Psoas muscle (tissue), 8 donors: ENCODE measurements around the gene HYAL1. TPM values are rescaled to one million over a fixed set of nuclear protein-coding genes. Genes with fewer than 3 reads are reported as not detected.
"Not testable (repeated sequence)": the region's sequence is repeated elsewhere in the genome, so short reads cannot be mapped to it uniquely, and the experiment has no call there.

Experiments
- ATAC-seq, 4 donors: fragments of 200-7000 bp; cut with Tn5 transposase; one replicate each; pipeline ENCODE4 v1.9.1; 2020; ENCODE audit warnings: moderate library complexity in 3 of 4, mild to moderate bottlenecking in 2 of 4
- DNase-seq, 2 donors: peaks; one replicate each; pipeline ENCODE4 v3.0.0-alpha.2; 2020
- H3K27ac ChIP-seq: fragments of 200-600 bp; one replicate; pipeline ENCODE4 v1.8.0; 2022
- H3K27me3 ChIP-seq, 3 donors: fragments of 200-600 bp in 1 of 3; one replicate each; pipeline versions ENCODE4 v1.6.1 to v1.8.0; 2013 to 2022; ENCODE audit warnings: low read length in 2 of 3, mild to moderate bottlenecking in 2 of 3, moderate library complexity in 1 of 3; ENCODE audit not compliant: insufficient read depth in 3 of 3
- H3K36me3 ChIP-seq, 2 donors: fragments of 200-600 bp in 1 of 2; one replicate each; pipeline versions ENCODE4 v1.6.1 to v1.8.0; 2013 to 2022; ENCODE audit warnings: low read depth in 1 of 2, mild to moderate bottlenecking in 1 of 2, moderate library complexity in 1 of 2; ENCODE audit not compliant: insufficient read depth in 1 of 2
- H3K4me1 ChIP-seq: fragments of 200-600 bp; one replicate; pipeline ENCODE4 v1.8.0; 2022
- H3K4me3 ChIP-seq: fragments of 200-600 bp; one replicate; pipeline ENCODE4 v1.8.0; 2022; ENCODE audit warnings: mild to moderate bottlenecking
- H3K9me3 ChIP-seq: fragments of 200-600 bp; one replicate; pipeline ENCODE4 v1.8.0; 2022
- whole genome bisulfite sequencing, 3 donors: extraction: QIAGEN DNeasy Blood & Tissue Kit; methylation state at CpG; one replicate each; pipeline versions ENCODE4 v1.1.6 to v1.1.7; 2013; 5-methylcytosine and 5-hydroxymethylcytosine counted together
- intact Hi-C, 2 donors: fragments of 100-400 bp; cut with DNase I; formaldehyde crosslinking; loops; one replicate each; pipeline versions ENCODE4 v1.11.0 to v1.14.2; 2022
- polyA plus RNA-seq, 3 donors: library from polyadenylated mRNA; stranded (reverse); fragments of 200-250 nt; gene quantifications; one replicate each; pipeline ENCODE4 v1.2.3, GENCODE V29; 2013
- total RNA-seq, 4 donors: library from RNA; stranded (reverse); fragmentation: NEBNext Ultra II Directional in 2 of 4; extraction: Animal tissue kit (Norgen Biotek cat#: 25700) in 2 of 4; gene quantifications; one replicate each; pipeline versions ENCODE4 v1.2.1 to v1.2.4, GENCODE V29; 2021 to 2023
- TF ChIP-seq, protein P1 (sequence below): fragments of 200-600 bp; IDR thresholded peaks from one replicate; pipeline ENCODE4 v1.8.0; 2022; ENCODE audit warnings: antibody characterized with exemption
- donor health status: healthy with polysubstance abuse.
- donor health status: DM: no; HTN: no; CAD: no; lungs with moderate emphysema.
- donor health status: Bipolar disorder and iron deficiency.
- donor health status: healthy.
- donor health status: DM: yes; HTN: yes; CAD: no.
- donor health status: DM: no; HTN: no; CAD: no.
- donor health status: DM: no; HTN: no; CAD: no.
- donor health status: DM: yes; HTN: yes; CAD: no.

HYAL1 gene
- total and polyA plus RNA-seq, 7 donors = 8.5 to 20.8 (median 13.8) TPM

GRCh38 chr3:50318163-50318562, 14.8 kb upstream of the HYAL1 start:
- peaks cover 0 to 42% of the 10 kb centered on the region in 2 donors for H3K36me3 ChIP-seq
- peaks cover 55% of the 10 kb centered on the region for H3K4me1 ChIP-seq
- intact Hi-C loops = no loop called here
- TF ChIP-seq, protein P1, sequence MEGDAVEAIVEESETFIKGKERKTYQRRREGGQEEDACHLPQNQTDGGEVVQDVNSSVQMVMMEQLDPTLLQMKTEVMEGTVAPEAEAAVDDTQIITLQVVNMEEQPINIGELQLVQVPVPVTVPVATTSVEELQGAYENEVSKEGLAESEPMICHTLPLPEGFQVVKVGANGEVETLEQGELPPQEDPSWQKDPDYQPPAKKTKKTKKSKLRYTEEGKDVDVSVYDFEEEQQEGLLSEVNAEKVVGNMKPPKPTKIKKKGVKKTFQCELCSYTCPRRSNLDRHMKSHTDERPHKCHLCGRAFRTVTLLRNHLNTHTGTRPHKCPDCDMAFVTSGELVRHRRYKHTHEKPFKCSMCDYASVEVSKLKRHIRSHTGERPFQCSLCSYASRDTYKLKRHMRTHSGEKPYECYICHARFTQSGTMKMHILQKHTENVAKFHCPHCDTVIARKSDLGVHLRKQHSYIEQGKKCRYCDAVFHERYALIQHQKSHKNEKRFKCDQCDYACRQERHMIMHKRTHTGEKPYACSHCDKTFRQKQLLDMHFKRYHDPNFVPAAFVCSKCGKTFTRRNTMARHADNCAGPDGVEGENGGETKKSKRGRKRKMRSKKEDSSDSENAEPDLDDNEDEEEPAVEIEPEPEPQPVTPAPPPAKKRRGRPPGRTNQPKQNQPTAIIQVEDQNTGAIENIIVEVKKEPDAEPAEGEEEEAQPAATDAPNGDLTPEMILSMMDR = no peak
- ATAC-seq = no peak
- no peaks in the 10 kb centered on the region for H3K27me3 ChIP-seq
- peak overlapping the region; percentile 90 for H3K4me3 ChIP-seq
- no peak overlapping the region for H3K27ac ChIP-seq
- no peak for DNase-seq
- H3K9me3 ChIP-seq = no peaks in the 10 kb centered on the region
- WGBS, 3 donors = 82 to 84% (median 83%) methylated on average over 11 of the region's 11 CpGs

DNA sequence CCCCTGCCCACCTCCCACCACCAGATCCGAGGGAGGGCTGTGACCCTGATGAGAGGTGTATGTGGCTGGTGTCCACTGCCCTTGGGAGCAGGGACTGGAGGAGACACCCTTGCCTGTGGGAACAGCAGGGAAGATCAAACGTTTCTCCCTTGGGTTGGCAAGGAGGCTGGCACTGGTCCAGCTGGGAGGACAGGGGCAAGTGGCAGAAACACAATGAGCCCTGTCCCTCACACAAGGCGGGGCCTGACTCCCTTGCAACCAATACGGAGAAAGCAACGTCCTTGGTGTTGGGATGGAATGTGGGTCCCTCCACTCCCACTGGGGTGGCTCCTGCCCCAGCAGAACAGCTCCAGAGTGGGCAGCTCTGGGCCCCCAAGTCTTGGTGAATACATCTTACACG, 13.9 kb upstream of the HYAL1 start:
- DNase-seq = no peak
- Histone ChIP-seq H3K4me3 (no peak overlapping the region), H3K9me3 (no peaks in the 10 kb centered on the region), H3K27ac (no peak overlapping the region), H3K4me1 (peaks cover 52% of the 10 kb centered on the region), H3K36me3 (peaks cover 0 to 42% of the 10 kb centered on the region in 2 donors), H3K27me3 (no peaks in the 10 kb centered on the region)
- TF ChIP-seq, protein P1 = no peak
- WGBS, 3 donors = 51 to 62% (median 58%) methylated on average over 6 of the region's 6 CpGs
- intact Hi-C loops = no loop called here
- ATAC-seq = no peak

DNA sequence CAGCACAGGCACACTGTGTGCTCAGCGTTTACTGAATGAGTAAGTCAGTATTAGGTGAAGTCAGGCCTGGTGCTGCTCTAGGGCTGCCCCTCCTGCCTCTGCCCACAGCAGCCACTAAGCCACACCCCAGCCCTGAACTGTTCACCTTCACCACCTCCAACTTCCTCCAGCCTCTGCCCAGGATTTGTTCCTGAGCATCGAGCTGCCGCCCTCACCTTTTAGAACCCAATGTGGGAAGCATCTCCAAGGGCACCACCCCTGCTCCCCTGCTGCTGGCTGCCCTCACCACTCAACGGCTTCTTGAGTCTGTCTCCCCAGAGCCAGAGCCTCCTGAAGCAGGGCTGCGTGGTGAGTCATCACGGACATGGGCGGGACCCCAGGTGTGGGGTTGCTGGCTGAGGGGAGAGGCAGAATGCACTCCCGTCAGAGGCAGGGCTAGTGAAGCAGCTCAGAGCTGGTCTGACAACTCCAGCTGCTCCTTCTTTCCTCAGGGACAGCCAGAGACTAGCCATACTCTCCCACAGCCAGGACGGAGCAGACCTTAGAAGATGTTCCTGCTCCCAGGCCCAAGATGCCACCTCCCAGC, 13.4 kb upstream of the HYAL1 start:
- 68 to 77% (median 72%) methylated on average over 8 to 9 of the region's 9 CpGs for whole genome bisulfite sequencing, 3 donors
- Histone ChIP-seq H3K9me3 (no peaks in the 10 kb centered on the region), H3K27ac (no peak overlapping the region), H3K36me3 (peaks cover 0 to 42% of the 10 kb centered on the region in 2 donors), H3K4me1 (peaks cover 47% of the 10 kb centered on the region), H3K27me3 (no peaks in the 10 kb centered on the region), H3K4me3 (no peak overlapping the region)
- intact Hi-C loops = no loop called here
- ATAC-seq = no peak
- DNase-seq = no peak
- TF ChIP-seq, protein P1 = no peak

DNA sequence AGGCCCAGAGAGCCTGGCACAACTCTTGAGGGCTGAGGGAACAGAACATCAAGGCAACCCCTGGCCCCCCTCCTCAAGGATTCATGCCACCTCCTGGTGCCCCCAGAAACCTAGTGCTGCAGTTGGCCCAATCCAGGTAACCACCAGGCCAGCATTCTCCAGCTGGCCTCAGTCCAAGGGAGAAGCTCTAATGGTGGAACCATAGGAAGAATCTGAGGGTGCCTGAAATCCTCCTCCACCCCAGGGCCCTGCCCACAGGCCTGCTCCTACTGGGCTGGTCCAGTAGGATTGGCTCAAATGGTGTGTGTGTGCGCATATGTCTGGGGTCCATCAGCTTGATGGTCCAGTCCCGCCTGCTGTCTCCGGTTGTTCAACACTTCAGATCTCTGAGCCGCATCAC, 11.4 kb upstream of the HYAL1 start:
- Histone ChIP-seq H3K4me3 (no peak overlapping the region), H3K9me3 (no peaks in the 10 kb centered on the region), H3K36me3 (peaks cover 0 to 42% of the 10 kb centered on the region in 2 donors), H3K27me3 (no peaks in the 10 kb centered on the region), H3K27ac (peak overlapping the region; percentile 41), H3K4me1 (peaks cover 40% of the 10 kb centered on the region)
- peak in 1 of 4 donors; percentile 11 for ATAC-seq
- TF ChIP-seq, protein P1 = no peak
- intact Hi-C loops = no loop called here
- WGBS, 3 donors = 97 to 100% (median 98%) methylated on average over 4 of the region's 4 CpGs
- DNase-seq = no peak

DNA sequence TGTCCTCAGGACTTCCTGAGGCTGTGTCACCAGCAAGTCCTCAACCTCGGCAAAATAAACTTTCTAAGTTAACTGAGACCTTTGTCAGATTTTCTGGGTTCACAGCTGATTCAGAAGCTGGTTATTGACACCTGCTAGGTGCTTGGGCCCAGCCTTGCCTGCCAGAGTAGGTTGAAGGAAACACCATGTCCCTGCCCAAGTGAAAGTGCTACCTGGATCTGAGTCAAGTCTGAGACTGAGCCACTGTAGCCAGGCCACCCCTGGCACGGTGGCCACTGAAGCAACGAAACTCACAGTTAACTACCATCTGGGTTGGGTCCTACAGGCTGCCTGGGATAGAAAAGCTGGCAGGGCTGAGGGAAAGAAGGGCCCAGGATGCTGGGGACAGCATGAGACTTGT, 11.0 kb upstream of the HYAL1 start:
- H3K4me1 ChIP-seq = peaks cover 36% of the 10 kb centered on the region
- H3K27ac ChIP-seq = peak overlapping the region; percentile 41
- H3K36me3 ChIP-seq = peaks cover 0 to 39% of the 10 kb centered on the region in 2 donors
- no peaks in the 10 kb centered on the region for H3K27me3 ChIP-seq
- ATAC-seq = peak; percentile 29 to 82 (median 62)
- H3K9me3 ChIP-seq = no peaks in the 10 kb centered on the region
- DNase-seq = no peak
- H3K4me3 ChIP-seq = no peak overlapping the region
- TF ChIP-seq, protein P1 = no peak
- intact Hi-C loops = no loop called here
- 26 to 39% (median 34%) methylated on average over 3 of the region's 3 CpGs for WGBS, 3 donors

- ATAC-seq, intact Hi-C loops, H3K27me3 ChIP-seq, H3K9me3 ChIP-seq, DNase-seq, H3K27ac ChIP-seq, H3K4me3 ChIP-seq: not testable (repeated sequence)
- peaks cover 13% of the 10 kb centered on the region for H3K4me1 ChIP-seq
- H3K36me3 ChIP-seq = peaks cover 0 to 20% of the 10 kb centered on the region in 2 donors
- WGBS, 3 donors = 86 to 93% (median 90%) methylated on average over 12 to 32 of the region's 32 CpGs
Measured at GRCh38 chr3:50312041-50312440, 8.7 kb upstream of the HYAL1 start.
